Coronary artery (tissue), 2 donors: ENCODE data around the gene NSRP1.
"Not testable (repeated sequence)": the region's sequence is repeated elsewhere in the genome, so short reads cannot be mapped to it uniquely, and the experiment has no call there.

Source experiments
- DNase-seq: peaks from one replicate; pipeline ENCODE4 v3.0.0-alpha.2; 2017; ENCODE audit warnings: low spot score
- H3K27ac ChIP-seq, 2 donors: fragments of 200-600 bp; sonication (generic); one replicate each; pipeline ENCODE4 v1.5.1; 2016 to 2019
- H3K4me3 ChIP-seq: fragments of 200-600 bp; sonication (generic); 2 replicates; pipeline ENCODE4 v1.5.1; 2016; ENCODE audit warnings: mild to moderate bottlenecking, moderate library complexity
- TF ChIP-seq, protein P1 (sequence below): fragments of 200-600 bp; sonication (generic); IDR thresholded peaks from one replicate; pipeline ENCODE4 v1.5.1; 2019; ENCODE audit warnings: antibody characterized with exemption

The NSRP1 gene

GRCh38 chr17:30086896-30087295, 29.7 kb upstream of the NSRP1 start:
- TF ChIP-seq, protein P1, sequence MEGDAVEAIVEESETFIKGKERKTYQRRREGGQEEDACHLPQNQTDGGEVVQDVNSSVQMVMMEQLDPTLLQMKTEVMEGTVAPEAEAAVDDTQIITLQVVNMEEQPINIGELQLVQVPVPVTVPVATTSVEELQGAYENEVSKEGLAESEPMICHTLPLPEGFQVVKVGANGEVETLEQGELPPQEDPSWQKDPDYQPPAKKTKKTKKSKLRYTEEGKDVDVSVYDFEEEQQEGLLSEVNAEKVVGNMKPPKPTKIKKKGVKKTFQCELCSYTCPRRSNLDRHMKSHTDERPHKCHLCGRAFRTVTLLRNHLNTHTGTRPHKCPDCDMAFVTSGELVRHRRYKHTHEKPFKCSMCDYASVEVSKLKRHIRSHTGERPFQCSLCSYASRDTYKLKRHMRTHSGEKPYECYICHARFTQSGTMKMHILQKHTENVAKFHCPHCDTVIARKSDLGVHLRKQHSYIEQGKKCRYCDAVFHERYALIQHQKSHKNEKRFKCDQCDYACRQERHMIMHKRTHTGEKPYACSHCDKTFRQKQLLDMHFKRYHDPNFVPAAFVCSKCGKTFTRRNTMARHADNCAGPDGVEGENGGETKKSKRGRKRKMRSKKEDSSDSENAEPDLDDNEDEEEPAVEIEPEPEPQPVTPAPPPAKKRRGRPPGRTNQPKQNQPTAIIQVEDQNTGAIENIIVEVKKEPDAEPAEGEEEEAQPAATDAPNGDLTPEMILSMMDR, result no peak
- no peak overlapping the region for H3K4me3 ChIP-seq
- no peak for DNase-seq
- no peak overlapping the region for H3K27ac ChIP-seq

GRCh38 chr17:30087431-30087830, 29.2 kb upstream of the NSRP1 start:
- not testable (repeated sequence) for H3K27ac ChIP-seq, H3K4me3 ChIP-seq, DNase-seq

DNA sequence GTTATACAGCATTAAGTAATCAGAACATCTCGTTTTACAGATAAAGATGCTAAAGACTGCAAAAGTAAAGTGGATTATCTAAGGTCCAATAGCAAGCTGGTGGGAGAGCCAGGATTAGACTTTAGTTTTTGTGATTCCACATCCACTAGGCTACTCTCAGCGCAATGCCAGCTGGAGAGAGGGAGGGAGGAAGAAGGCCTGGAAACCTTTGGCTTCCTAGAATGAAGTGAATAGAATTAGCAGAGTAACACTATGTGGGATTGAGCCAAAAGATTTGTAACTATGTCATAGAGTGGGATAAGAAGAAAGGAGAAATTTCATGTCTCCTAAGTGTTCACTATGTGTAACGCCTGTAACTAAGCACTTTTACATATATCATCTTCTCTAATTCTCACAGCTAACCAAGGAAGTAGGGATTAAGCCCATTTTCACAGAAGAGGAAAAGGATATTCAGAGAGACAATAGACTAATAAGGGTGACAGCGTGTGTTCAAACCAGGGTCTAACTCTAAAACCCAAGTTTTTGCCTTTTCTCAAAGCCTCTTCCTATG, 25.4 kb upstream of the NSRP1 start:
- Histone ChIP-seq H3K27ac (no peak overlapping the region), H3K4me3 (no peak overlapping the region)
- no peak for DNase-seq
- TF ChIP-seq, protein P1, result no peak

- no peak overlapping the region for H3K4me3 ChIP-seq
- no peak for DNase-seq
- H3K27ac ChIP-seq, result no peak overlapping the region
- TF ChIP-seq, protein P1, result no peak
These were observed 24.8 kb upstream of the NSRP1 start for GRCh38 chr17:30091771-30092170.

DNA sequence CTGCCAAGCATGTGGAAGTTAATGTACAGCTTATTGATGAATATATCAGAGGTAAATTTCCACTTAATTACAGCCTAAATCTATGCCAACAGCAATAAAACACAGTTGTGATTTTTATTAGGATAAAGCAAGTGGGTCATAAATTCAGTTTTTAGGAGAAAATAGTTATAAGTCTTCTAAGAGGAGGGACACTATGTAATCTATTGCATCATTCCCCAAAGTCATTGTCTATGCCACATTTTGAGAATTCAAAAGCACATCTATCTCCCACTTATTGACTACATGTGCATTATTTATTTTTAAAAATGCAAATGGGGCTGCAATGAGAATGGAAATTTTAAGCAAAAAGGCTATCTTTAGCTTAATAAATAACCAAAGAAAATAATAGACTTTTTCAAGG, 23.7 kb upstream of the NSRP1 start:
- TF ChIP-seq, protein P1, result no peak
- no peak overlapping the region for H3K27ac ChIP-seq
- DNase-seq, result no peak
- H3K4me3 ChIP-seq, result no peak overlapping the region

- TF ChIP-seq, protein P1, result peak; percentile 85
- H3K4me3 ChIP-seq, result no peak overlapping the region
- no peak for DNase-seq
- no peak overlapping the region for H3K27ac ChIP-seq
These were observed 23.0 kb upstream of the NSRP1 start for GRCh38 chr17:30093463-30094147.

- TF ChIP-seq, protein P1, result peak; percentile 57
- DNase-seq, result no peak
- no peak overlapping the region for H3K4me3 ChIP-seq
- H3K27ac ChIP-seq, result peak overlapping the region in 1 of 2 donors; percentile 5
These were observed 20.9 kb upstream of the NSRP1 start for GRCh38 chr17:30095507-30096244.
